Neural progenitor cell (in vitro differentiated cells): ENCODE measurements around the gene IL1RAPL1. TPM values are rescaled to one million over a fixed set of nuclear protein-coding genes. Genes with fewer than 3 reads are reported as not detected.

Experiments
- DNase-seq: peaks from one replicate; pipeline ENCODE4 v3.0.0-alpha.2; 2016; ENCODE audit warnings: low spot score
- H2AFZ ChIP-seq: fragments of 200-600 bp; sonication (generic); replicated peaks from 2 replicates; pipeline ENCODE4 v1.6.1; 2016; ENCODE audit warnings: antibody characterized with exemption
- H3F3A ChIP-seq: fragments of 200-600 bp; sonication (generic); 2 replicates; pipeline ENCODE4 v1.6.1; 2016; ENCODE audit warnings: antibody characterized with exemption, low read depth
- H3K27ac ChIP-seq: fragments of 200-600 bp; sonication (generic); 2 replicates; pipeline ENCODE4 v1.5.1; 2016; ENCODE audit warnings: mild to moderate bottlenecking
- H3K27me3 ChIP-seq: fragments of 200-600 bp; sonication (generic); 2 replicates; pipeline ENCODE4 v1.6.1; 2016; ENCODE audit warnings: mild to moderate bottlenecking, moderate library complexity
- H3K36me3 ChIP-seq: fragments of 200-600 bp; sonication (generic); 2 replicates; pipeline ENCODE4 v1.5.1; 2016
- H3K4me1 ChIP-seq: fragments of 200-600 bp; sonication (generic); 2 replicates; pipeline ENCODE4 v1.6.1; 2016; ENCODE audit warnings: mixed run types
- H3K4me2 ChIP-seq: fragments of 200-600 bp; sonication (generic); 2 replicates; pipeline ENCODE4 v1.6.1; 2016
- H3K4me3 ChIP-seq: fragments of 200-600 bp; sonication (generic); 2 replicates; pipeline ENCODE4 v1.5.1; 2016
- H3K79me2 ChIP-seq: fragments of 200-600 bp; sonication (generic); 2 replicates; pipeline ENCODE4 v1.6.1; 2016; ENCODE audit warnings: low read depth
- H3K9ac ChIP-seq: fragments of 200-600 bp; sonication (generic); 2 replicates; pipeline ENCODE4 v1.6.1; 2016
- H3K9me3 ChIP-seq: fragments of 200-600 bp; sonication (generic); 2 replicates; pipeline ENCODE4 v1.5.1; 2016; ENCODE audit warnings: low read depth
- H4K20me1 ChIP-seq: fragments of 200-600 bp; sonication (generic); 2 replicates; pipeline ENCODE4 v1.6.1; 2016; ENCODE audit warnings: low read depth
- H3K27ac Mint-ChIP-seq: 3 replicates; pipeline ENCODE4 v1.8.0; 2021; ENCODE audit warnings: mixed read lengths
- H3K27me3 Mint-ChIP-seq: 2 replicates; pipeline ENCODE4 v1.8.0; 2022; ENCODE audit warnings: low read depth, mild to moderate bottlenecking, inconsistent platforms, moderate library complexity, mixed read lengths; ENCODE audit not compliant: insufficient read depth
- H3K36me3 Mint-ChIP-seq: 3 replicates; pipeline ENCODE4 v1.8.0; 2021; ENCODE audit warnings: mixed read lengths
- H3K4me1 Mint-ChIP-seq: 3 replicates; pipeline ENCODE4 v1.8.0; 2021; ENCODE audit warnings: mixed read lengths
- H3K4me3 Mint-ChIP-seq: 3 replicates; pipeline ENCODE4 v1.8.0; 2021; ENCODE audit warnings: mild to moderate bottlenecking, moderate library complexity, mixed read lengths
- H3K9me3 Mint-ChIP-seq: 3 replicates; pipeline ENCODE4 v1.8.0; 2020; ENCODE audit warnings: mixed read lengths
- EZH2 ChIP-seq: fragments of 200-600 bp; sonication (generic); IDR thresholded peaks from 2 replicates; pipeline ENCODE4 v1.6.1; 2017; ENCODE audit warnings: antibody characterized with exemption, mild to moderate bottlenecking, moderate library complexity
- EZH2phosphoT487 ChIP-seq: fragments of 200-600 bp; sonication (generic); IDR thresholded peaks from 2 replicates; pipeline ENCODE4 v1.6.1; 2017; ENCODE audit warnings: antibody characterized with exemption
- total RNA-seq: library from RNA; depleted of rRNA; stranded (reverse); fragments of >200 nt; gene quantifications from 2 replicates; pipeline ENCODE4 v1.2.3, GENCODE V29; 2015; ENCODE audit warnings: low replicate concordance
- TF ChIP-seq, protein P1 (sequence below): fragments of 200-600 bp; sonication (generic); IDR thresholded peaks from 2 replicates; pipeline ENCODE4 v1.5.1; 2017; ENCODE audit warnings: antibody characterized with exemption, mild to moderate bottlenecking

Gene IL1RAPL1
- total RNA-seq, 1 donor from 2014 or later, result 13.4 TPM

- Histone ChIP-seq H3K27me3 (no peaks in the 10 kb centered on the region), H3K79me2 (no peaks in the 10 kb centered on the region), H3K27ac (no peak overlapping the region), H3K36me3 (no peaks in the 10 kb centered on the region), H3K9ac (no peak overlapping the region), H3F3A (no peaks in the 10 kb centered on the region), H3K9me3 (peaks cover 19% of the 10 kb centered on the region), H3K4me1 (no peaks in the 10 kb centered on the region), H2AFZ (no peak overlapping the region), H4K20me1 (no peaks in the 10 kb centered on the region), H3K4me3 (no peak overlapping the region), H3K4me2 (no peak overlapping the region)
- Mint-ChIP-seq H3K4me3 (no peak overlapping the region), H3K27me3 (no peaks in the 10 kb centered on the region), H3K27ac (no peak overlapping the region), H3K9me3 (no peaks in the 10 kb centered on the region), H3K4me1 (no peaks in the 10 kb centered on the region), H3K36me3 (no peaks in the 10 kb centered on the region)
- no peak for DNase-seq
- TF ChIP-seq EZH2, result no peak
- TF ChIP-seq, protein P1, sequence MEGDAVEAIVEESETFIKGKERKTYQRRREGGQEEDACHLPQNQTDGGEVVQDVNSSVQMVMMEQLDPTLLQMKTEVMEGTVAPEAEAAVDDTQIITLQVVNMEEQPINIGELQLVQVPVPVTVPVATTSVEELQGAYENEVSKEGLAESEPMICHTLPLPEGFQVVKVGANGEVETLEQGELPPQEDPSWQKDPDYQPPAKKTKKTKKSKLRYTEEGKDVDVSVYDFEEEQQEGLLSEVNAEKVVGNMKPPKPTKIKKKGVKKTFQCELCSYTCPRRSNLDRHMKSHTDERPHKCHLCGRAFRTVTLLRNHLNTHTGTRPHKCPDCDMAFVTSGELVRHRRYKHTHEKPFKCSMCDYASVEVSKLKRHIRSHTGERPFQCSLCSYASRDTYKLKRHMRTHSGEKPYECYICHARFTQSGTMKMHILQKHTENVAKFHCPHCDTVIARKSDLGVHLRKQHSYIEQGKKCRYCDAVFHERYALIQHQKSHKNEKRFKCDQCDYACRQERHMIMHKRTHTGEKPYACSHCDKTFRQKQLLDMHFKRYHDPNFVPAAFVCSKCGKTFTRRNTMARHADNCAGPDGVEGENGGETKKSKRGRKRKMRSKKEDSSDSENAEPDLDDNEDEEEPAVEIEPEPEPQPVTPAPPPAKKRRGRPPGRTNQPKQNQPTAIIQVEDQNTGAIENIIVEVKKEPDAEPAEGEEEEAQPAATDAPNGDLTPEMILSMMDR, result no peak
- TF ChIP-seq EZH2phosphoT487, result no peak
Measured at GRCh38 chrX:28709421-28709820, 122.2 kb downstream of the IL1RAPL1 start.

GRCh38 chrX:28717864-28718263, 130.6 kb downstream of the IL1RAPL1 start:
- no peak overlapping the region for H3K4me2 ChIP-seq
- no peaks in the 10 kb centered on the region for H3K27me3 ChIP-seq
- H2AFZ ChIP-seq, result no peak overlapping the region
- no peaks in the 10 kb centered on the region for H4K20me1 ChIP-seq
- no peaks in the 10 kb centered on the region for H3K4me1 ChIP-seq
- no peaks in the 10 kb centered on the region for H3K9me3 ChIP-seq
- Mint-ChIP-seq H3K27me3 (no peaks in the 10 kb centered on the region), H3K4me3 (no peak overlapping the region), H3K4me1 (no peaks in the 10 kb centered on the region), H3K9me3 (no peaks in the 10 kb centered on the region), H3K36me3 (no peaks in the 10 kb centered on the region), H3K27ac (no peak overlapping the region)
- TF ChIP-seq EZH2 (no peak), EZH2phosphoT487 (no peak)
- TF ChIP-seq, protein P1, result no peak
- H3K79me2 ChIP-seq, result no peaks in the 10 kb centered on the region
- no peak overlapping the region for H3K4me3 ChIP-seq
- H3K36me3 ChIP-seq, result no peaks in the 10 kb centered on the region
- DNase-seq, result no peak
- no peaks in the 10 kb centered on the region for H3F3A ChIP-seq
- no peak overlapping the region for H3K9ac ChIP-seq
- no peak overlapping the region for H3K27ac ChIP-seq

- H3K36me3 ChIP-seq, result no peaks in the 10 kb centered on the region
- no peaks in the 10 kb centered on the region for H3K4me1 ChIP-seq
- H4K20me1 ChIP-seq, result no peaks in the 10 kb centered on the region
- H3K4me2 ChIP-seq, result no peak overlapping the region
- Mint-ChIP-seq H3K27ac (no peak overlapping the region), H3K27me3 (no peaks in the 10 kb centered on the region), H3K4me1 (no peaks in the 10 kb centered on the region), H3K9me3 (peaks cover 3% of the 10 kb centered on the region), H3K36me3 (no peaks in the 10 kb centered on the region), H3K4me3 (no peak overlapping the region)
- H3K27me3 ChIP-seq, result no peaks in the 10 kb centered on the region
- no peak overlapping the region for H3K27ac ChIP-seq
- no peak overlapping the region for H3K4me3 ChIP-seq
- no peak for DNase-seq
- H3F3A ChIP-seq, result no peaks in the 10 kb centered on the region
- H2AFZ ChIP-seq, result no peak overlapping the region
- H3K9ac ChIP-seq, result no peak overlapping the region
- TF ChIP-seq, protein P1, result no peak
- no peaks in the 10 kb centered on the region for H3K9me3 ChIP-seq
- no peaks in the 10 kb centered on the region for H3K79me2 ChIP-seq
Measured at GRCh38 chrX:28718450-28718849, 131.2 kb downstream of the IL1RAPL1 start.

GRCh38 chrX:28719620-28720019, 132.4 kb downstream of the IL1RAPL1 start:
- H3K4me1 ChIP-seq, result no peaks in the 10 kb centered on the region
- H3K27me3 Mint-ChIP-seq, result no peaks in the 10 kb centered on the region

More at GRCh38 chrX:28719620-28720019, 132.4 kb downstream of the IL1RAPL1 start:
- Histone ChIP-seq H4K20me1 (no peaks in the 10 kb centered on the region), H3K27ac (no peak overlapping the region), H3K4me2 (no peak overlapping the region), H3K9me3 (no peaks in the 10 kb centered on the region), H3K36me3 (no peaks in the 10 kb centered on the region), H3K4me3 (no peak overlapping the region), H3F3A (no peaks in the 10 kb centered on the region), H3K27me3 (no peaks in the 10 kb centered on the region), H3K79me2 (no peaks in the 10 kb centered on the region), H3K9ac (no peak overlapping the region), H2AFZ (no peak overlapping the region)
- peaks cover 8% of the 10 kb centered on the region for H3K9me3 Mint-ChIP-seq
- H3K27ac Mint-ChIP-seq, result no peak overlapping the region
- no peaks in the 10 kb centered on the region for H3K4me1 Mint-ChIP-seq
- TF ChIP-seq EZH2, result no peak
- TF ChIP-seq, protein P1, result no peak
- DNase-seq, result no peak
- no peak overlapping the region for H3K4me3 Mint-ChIP-seq
- H3K36me3 Mint-ChIP-seq, result no peaks in the 10 kb centered on the region
